Keratinocyte (primary cell): Measurements from ENCODE around the gene ASCC3. TPM values are rescaled to one million over a fixed set of nuclear protein-coding genes. Genes with fewer than 3 reads are reported as not detected.

Source experiments
- DNase-seq: peaks from one replicate; pipeline ENCODE4 v3.0.0-alpha.2; 2011; ENCODE audit warnings: low read depth, missing footprints, low spot score
- FAIRE-seq: peaks from 2 replicates; lab custom pipeline; 2011; peaks lifted over from hg19 to GRCh38; lab: Jason Lieb, UNC
- H2AFZ ChIP-seq: 2 replicates; pipeline ENCODE4 v1.6.0; 2012; ENCODE audit warnings: low read length, control low read depth, inconsistent platforms; ENCODE audit not compliant: control insufficient read depth
- H3K27ac ChIP-seq: 2 replicates; pipeline ENCODE4 v1.5.1; 2011; ENCODE audit warnings: low read length; ENCODE audit not compliant: control insufficient read depth, insufficient read depth
- H3K27me3 ChIP-seq: 3 replicates; pipeline ENCODE4 v1.6.0; 2011; ENCODE audit warnings: low read length; ENCODE audit not compliant: control insufficient read depth, insufficient read depth; ENCODE audit errors: extremely low read depth
- H3K36me3 ChIP-seq, 2 experiments: 2 replicates in 1 of 2; 3 replicates in 1 of 2; pipeline ENCODE4 v1.5.1; 2011; ENCODE audit warnings: low read length in 2 of 2, mild to moderate bottlenecking in 1 of 2; ENCODE audit not compliant: control insufficient read depth in 2 of 2, insufficient read depth in 2 of 2; ENCODE audit errors: extremely low read depth in 1 of 2
- H3K4me1 ChIP-seq: 3 replicates; pipeline ENCODE4 v1.5.1; 2011; ENCODE audit warnings: low read length; ENCODE audit not compliant: control insufficient read depth, insufficient read depth; ENCODE audit errors: extremely low read depth
- H3K4me2 ChIP-seq: 3 replicates; pipeline ENCODE4 v1.6.0; 2011; ENCODE audit warnings: low read depth, low read length; ENCODE audit not compliant: control insufficient read depth, insufficient read depth; ENCODE audit errors: extremely low read depth
- H3K4me3 ChIP-seq, 3 experiments: fragments of 200-600 bp in 1 of 3; sonication (generic) in 1 of 3; 2 replicates in 2 of 3; 3 replicates in 1 of 3; pipeline ENCODE4 v1.5.1; 2011 to 2016; ENCODE audit warnings: low read length in 3 of 3, mild to moderate bottlenecking in 3 of 3, control low read depth in 2 of 3, inconsistent platforms in 1 of 3, low read depth in 1 of 3, mixed read lengths in 1 of 3, mixed run types in 1 of 3, moderate library complexity in 1 of 3; ENCODE audit not compliant: control insufficient read depth in 2 of 3, insufficient read depth in 2 of 3; ENCODE audit errors: extremely low read depth in 1 of 3
- H3K79me2 ChIP-seq: 2 replicates; pipeline ENCODE4 v1.6.0; 2012; ENCODE audit warnings: low read length; ENCODE audit not compliant: control insufficient read depth, insufficient read depth
- H3K9ac ChIP-seq: 3 replicates; pipeline ENCODE4 v1.6.0; 2011; ENCODE audit warnings: low read length; ENCODE audit not compliant: control insufficient read depth, insufficient read depth; ENCODE audit errors: extremely low read depth
- H3K9me1 ChIP-seq: 3 replicates; pipeline ENCODE4 v1.6.0; 2011; ENCODE audit warnings: low read length; ENCODE audit not compliant: control insufficient read depth, insufficient read depth; ENCODE audit errors: extremely low read depth
- H3K9me3 ChIP-seq: 2 replicates; pipeline ENCODE4 v1.5.1; 2012; ENCODE audit warnings: low read depth, low read length; ENCODE audit not compliant: control insufficient read depth
- H4K20me1 ChIP-seq: 3 replicates; pipeline ENCODE4 v1.6.0; 2011; ENCODE audit warnings: low read length; ENCODE audit not compliant: control insufficient read depth, insufficient read depth; ENCODE audit errors: extremely low read depth
- CTCF ChIP-seq, 3 experiments: IDR thresholded peaks in 1 of 3; conservative IDR thresholded peaks in 1 of 3; optimal IDR thresholded peaks in 1 of 3; 2 replicates in 2 of 3; 3 replicates in 1 of 3; pipeline versions ENCODE3 to v1.5.1; 2011; ENCODE audit warnings: low read length in 3 of 3, mild to moderate bottlenecking in 3 of 3, moderate library complexity in 2 of 3, control low read depth in 1 of 3, inconsistent platforms in 1 of 3; ENCODE audit not compliant: insufficient read depth in 2 of 3; ENCODE audit errors: extremely low read depth in 1 of 3
- EZH2 ChIP-seq: IDR thresholded peaks from one replicate; pipeline ENCODE4 v1.6.1; 2012; ENCODE audit warnings: inconsistent platforms, mild to moderate bottlenecking, low read length, moderate library complexity
- dilution Hi-C: fragments of 300-500 bp; cut with MboI; formaldehyde crosslinking; loops from one replicate; pipeline ENCODE4 v1.7.0; 2020; ENCODE audit warnings: low sequenced_read_pairs; ENCODE audit not compliant: extremely low pct_ligation_motif_present
- polyA plus RNA-seq, 5 experiments: library from polyadenylated mRNA; depleted of rRNA in 3 of 5; stranded (reverse) in 3 of 5; stranded (forward) in 1 of 5; unstranded in 1 of 5; fragments of >200 nt; gene quantifications; 1 replicate in 1 of 5; 2 replicates in 3 of 5; 3 replicates in 1 of 5; pipeline versions ENCODE4 v1.2.1 to v1.2.3, GENCODE V29; 2011 to 2012; ENCODE audit warnings: missing spikeins in 2 of 5, low read depth in 1 of 5, low replicate concordance in 1 of 5

Gene ASCC3
- polyA plus RNA-seq, 1 donor (not counting 4 experiments of a cell fraction or from before 2014, with no cell fraction given) = 58.6 TPM

GRCh38 chr6:100475554-100476320 is 405.4 kb downstream of the ASCC3 start:
- no peak for FAIRE-seq
- TF ChIP-seq CTCF (optimal IDR thresholded peaks at IDR 0.05 in 1 of 3, IDR thresholded peaks at IDR 0.05 in 1 of 3, conservative IDR thresholded peaks at IDR 0.05 in 1 of 3; ENCODE audit: extremely low read depth in 1 of 3, insufficient read depth in 2 of 3, low read length in 3 of 3) (no peak), EZH2 (no peak)
- Histone ChIP-seq H2AFZ (no peak overlapping the region), H3K9me3 (no peaks in the 10 kb centered on the region), H3K9me1 (no peaks in the 10 kb centered on the region), H3K9ac (no peak overlapping the region), H3K4me2 (no peak overlapping the region), H3K79me2 (no peaks in the 10 kb centered on the region), H3K27me3 (peaks cover 18% of the 10 kb centered on the region), H3K36me3 (no peaks in the 10 kb centered on the region), H3K4me3 (no peak overlapping the region), H3K27ac (no peak overlapping the region), H4K20me1 (no peaks in the 10 kb centered on the region), H3K4me1 (no peaks in the 10 kb centered on the region)
- DNase-seq = no peak
- dilution Hi-C loops = no loop called here

- Histone ChIP-seq H3K4me1 (no peaks in the 10 kb centered on the region), H3K79me2 (no peaks in the 10 kb centered on the region), H3K9me3 (no peaks in the 10 kb centered on the region), H2AFZ (no peak overlapping the region), H3K27me3 (peaks cover 43% of the 10 kb centered on the region), H3K9me1 (no peaks in the 10 kb centered on the region), H3K27ac (no peak overlapping the region), H3K9ac (no peak overlapping the region), H3K36me3 (no peaks in the 10 kb centered on the region), H4K20me1 (no peaks in the 10 kb centered on the region), H3K4me2 (no peak overlapping the region), H3K4me3 (no peak overlapping the region)
- dilution Hi-C loops = loop anchor here (25.0 kb wide), 1 partner anchor 361 kb away; no protein-coding TSS in a partner anchor
- DNase-seq = no peak
- no peak for FAIRE-seq
- TF ChIP-seq EZH2 = no peak
- no peak for TF ChIP-seq CTCF (optimal IDR thresholded peaks at IDR 0.05 in 1 of 3, IDR thresholded peaks at IDR 0.05 in 1 of 3, conservative IDR thresholded peaks at IDR 0.05 in 1 of 3; ENCODE audit: extremely low read depth in 1 of 3, insufficient read depth in 2 of 3, low read length in 3 of 3)
Measured at GRCh38 chr6:100473182-100473581, 407.9 kb downstream of the ASCC3 start.
